GM12875 (cell line): ENCODE data around the gene CCDC13.

Experiments used
- H3K4me3 ChIP-seq: one replicate; pipeline ENCODE4 v1.5.1; 2011; ENCODE audit warnings: low read depth, low read length, control low read depth
- TF ChIP-seq, protein P1 (sequence below): IDR thresholded peaks from 2 replicates; pipeline ENCODE4 v1.5.1; 2011; ENCODE audit warnings: low read depth, mild to moderate bottlenecking, control low read depth, inconsistent platforms, low read length, moderate library complexity, borderline replicate concordance; ENCODE audit not compliant: insufficient read depth

Gene CCDC13

DNA sequence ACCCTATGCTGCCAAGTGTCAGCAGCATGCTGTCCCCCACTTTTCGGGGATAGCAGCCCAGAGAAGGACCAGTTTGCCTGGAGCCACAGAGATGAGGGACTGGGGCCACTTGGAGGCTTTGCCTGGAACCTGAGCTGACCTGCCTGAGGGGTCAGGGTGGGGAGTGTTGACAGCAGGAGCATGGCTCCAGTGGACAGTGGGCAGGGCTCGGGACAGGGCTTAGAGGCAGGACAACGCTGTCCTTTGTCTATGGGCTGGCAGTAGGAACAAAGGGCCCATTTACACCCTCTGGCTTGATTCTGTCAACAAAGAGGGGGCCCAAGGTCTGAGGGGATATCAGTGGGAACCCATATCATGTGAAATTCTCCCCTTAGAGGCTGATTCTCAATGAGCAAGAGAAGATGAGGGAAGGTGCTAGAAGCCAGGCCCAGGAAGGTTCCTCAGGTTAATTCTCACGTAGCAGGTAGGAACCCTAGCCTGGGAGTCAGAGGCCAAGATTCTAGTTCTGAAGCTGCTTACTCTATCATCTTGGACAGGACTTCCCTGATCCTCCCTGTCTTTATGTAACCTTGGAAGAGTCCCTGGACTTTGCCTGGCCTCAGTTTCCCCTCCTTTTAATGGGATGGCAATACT, 40.7 kb downstream of the CCDC13 start:
- no peak overlapping the region for H3K4me3 ChIP-seq
- TF ChIP-seq, protein P1, sequence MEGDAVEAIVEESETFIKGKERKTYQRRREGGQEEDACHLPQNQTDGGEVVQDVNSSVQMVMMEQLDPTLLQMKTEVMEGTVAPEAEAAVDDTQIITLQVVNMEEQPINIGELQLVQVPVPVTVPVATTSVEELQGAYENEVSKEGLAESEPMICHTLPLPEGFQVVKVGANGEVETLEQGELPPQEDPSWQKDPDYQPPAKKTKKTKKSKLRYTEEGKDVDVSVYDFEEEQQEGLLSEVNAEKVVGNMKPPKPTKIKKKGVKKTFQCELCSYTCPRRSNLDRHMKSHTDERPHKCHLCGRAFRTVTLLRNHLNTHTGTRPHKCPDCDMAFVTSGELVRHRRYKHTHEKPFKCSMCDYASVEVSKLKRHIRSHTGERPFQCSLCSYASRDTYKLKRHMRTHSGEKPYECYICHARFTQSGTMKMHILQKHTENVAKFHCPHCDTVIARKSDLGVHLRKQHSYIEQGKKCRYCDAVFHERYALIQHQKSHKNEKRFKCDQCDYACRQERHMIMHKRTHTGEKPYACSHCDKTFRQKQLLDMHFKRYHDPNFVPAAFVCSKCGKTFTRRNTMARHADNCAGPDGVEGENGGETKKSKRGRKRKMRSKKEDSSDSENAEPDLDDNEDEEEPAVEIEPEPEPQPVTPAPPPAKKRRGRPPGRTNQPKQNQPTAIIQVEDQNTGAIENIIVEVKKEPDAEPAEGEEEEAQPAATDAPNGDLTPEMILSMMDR, result no peak

DNA sequence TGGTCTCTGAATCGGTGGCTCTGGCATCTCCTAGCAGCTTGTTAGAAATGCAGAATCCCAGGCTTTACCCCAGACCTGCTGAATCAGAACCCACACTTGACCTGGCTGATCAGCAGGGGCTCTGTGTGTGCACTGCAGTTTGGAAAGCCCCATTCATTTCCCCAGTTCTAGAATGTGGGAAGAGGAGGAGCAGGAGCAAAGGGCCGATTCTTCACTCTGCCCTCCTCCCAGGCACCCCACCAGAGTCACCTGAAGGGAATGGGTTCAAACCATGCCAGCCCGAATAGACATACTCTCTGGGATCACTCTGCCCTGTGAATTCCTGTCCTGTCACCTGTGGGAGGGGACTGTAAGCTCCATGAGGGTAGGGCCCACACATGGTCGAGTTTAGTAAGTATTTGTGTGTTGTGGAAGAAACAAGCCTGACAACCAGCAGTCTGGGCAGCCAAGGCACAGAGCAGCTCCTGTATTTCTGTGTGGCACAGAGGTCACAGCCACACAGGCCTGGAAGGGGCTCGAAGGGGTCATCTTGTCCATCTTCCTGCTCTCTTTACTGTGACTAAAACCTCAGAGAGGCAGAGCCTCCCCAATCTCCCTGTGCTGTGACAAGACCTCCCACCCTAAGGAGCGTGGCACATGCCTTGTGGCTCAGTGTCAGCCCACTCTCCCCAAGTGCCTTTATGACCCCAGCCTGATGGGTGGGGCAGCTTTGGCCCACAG, 41.4 kb downstream of the CCDC13 start:
- H3K4me3 ChIP-seq, result no peak overlapping the region
- TF ChIP-seq, protein P1, result no peak

DNA sequence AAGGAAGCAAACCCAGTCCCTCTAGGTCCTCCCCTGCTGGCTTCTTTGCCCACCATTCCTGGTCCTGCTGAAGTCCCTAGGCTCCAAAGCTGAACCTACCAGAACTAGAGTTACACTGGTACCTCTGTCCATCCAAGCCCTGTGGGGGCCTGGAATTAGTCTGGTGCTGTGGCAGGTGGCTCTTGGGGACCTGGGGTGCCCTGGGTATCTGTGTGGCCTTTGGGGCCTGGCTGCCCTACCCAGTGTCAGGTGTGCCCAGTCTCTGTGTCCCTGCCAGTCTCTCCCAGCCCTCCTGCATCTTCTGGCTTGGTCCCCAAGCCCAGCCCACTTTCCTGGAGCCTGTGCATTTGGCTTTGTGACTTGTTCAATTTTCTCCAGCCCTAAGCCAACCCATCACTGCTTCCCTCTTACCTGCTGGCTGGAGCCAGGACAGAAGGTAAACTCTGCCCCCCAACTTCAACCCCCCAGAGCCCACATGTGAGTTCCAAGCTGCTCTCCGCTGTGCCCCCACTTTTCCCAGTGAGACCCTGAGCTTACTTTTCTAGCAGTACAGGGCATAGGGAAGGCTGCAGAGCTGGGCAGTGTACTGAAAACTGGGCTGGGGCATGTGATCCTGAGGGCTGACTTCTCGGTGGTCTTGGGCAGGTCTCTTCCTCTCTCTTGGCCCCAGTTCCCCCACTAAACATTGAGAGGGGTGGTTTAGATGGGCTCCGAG, 42.2 kb downstream of the CCDC13 start:
- TF ChIP-seq, protein P1, result no peak
- H3K4me3 ChIP-seq, result no peak overlapping the region

DNA sequence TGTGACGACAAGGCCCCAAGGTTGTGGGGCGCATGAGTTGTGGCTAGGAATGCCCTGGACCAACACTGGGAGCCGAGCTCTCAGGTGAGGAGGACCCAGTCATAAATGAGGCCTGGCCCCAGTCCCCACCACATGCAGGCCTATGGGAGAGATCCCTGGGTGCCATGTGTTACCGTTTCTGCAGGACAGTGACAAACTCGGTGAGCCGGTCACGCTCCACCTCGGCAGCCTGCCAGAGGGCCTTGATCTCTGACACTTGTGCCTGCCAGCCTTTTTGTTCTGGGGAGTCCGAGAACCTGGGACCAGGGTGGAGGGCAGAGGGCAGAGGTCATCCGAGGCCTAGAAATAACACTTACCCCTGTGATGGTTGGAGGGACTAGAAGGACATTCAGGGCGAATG, 42.8 kb downstream of the CCDC13 start:
- no peak overlapping the region for H3K4me3 ChIP-seq
- TF ChIP-seq, protein P1, result no peak

DNA sequence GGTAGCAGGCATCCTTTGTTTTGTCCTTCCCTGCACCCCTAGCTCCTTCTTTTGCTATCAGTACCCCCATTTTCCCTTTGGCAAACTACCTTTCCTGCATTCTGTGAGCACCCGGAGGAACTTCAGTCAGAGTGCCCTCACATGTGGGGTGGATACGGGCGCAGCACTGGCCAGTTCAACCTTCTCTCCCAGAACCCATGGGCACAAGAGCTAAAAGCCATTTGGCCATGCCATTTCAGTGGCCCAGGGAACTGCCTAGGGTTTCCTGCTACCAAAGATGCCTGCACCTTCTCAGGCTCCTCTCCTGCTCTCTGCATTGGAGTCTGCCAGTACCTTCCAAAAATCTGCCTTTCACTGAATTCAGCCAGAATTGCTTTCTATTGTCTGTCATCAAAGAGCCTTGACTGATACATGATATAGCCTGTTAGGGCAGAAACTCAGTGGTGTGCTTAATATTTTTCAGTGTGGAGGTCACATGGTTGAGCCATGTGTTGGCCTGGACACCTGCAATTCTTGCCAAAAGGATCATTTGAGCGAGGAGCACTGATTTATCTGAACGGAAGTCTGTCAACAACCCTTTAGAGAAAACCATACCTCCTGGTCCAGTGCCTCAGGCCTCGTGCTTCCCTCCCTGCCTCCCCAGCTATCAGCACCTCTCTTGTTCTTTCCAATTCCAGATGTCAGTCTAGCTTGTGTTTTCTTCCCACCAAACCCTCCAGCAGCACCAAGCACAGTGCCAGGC, 43.5 kb downstream of the CCDC13 start:
- TF ChIP-seq, protein P1, result no peak
- no peak overlapping the region for H3K4me3 ChIP-seq

DNA sequence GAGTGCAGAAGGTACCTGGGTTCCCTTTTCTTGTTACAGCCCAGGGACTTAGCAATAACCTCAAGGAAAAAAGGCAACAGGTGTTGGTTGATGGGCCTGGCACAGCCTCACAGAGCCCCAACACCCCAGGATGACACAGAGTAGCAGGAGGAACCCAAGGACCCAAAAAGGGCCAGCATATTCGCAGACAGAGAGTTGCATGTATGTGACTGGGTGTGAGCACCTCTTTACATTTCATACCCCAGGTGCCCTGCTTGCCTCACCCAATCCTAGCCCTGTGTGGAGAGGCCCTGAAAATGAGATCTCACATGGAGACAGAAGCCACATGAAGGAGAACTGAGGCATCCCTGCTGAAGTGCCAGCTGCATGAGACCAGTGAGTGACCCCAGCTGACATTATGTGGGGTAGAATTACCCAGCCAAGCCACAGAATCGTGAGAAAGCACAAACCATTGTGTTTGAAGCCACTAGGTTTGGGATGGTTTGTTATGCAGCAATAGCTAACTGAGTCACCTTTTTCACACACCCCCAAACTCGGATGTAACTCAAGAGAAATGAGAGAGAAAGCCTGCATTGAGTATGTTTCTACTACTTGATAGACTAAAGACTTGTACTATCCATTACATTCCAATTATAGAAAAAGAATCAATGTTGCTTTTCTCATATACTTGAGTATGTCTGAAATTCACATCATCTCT, 44.2 kb downstream of the CCDC13 start:
- H3K4me3 ChIP-seq, result no peak overlapping the region
- TF ChIP-seq, protein P1, result no peak
